HEK293 (cell line): ENCODE measurements around the gene P2RX2.

ENCODE experiments used
- SP2 ChIP-seq: fragments of 450-650 bp; formaldehyde crosslinking; IDR thresholded peaks from 2 replicates; pipeline ENCODE4 v1.5.1; 2016; ENCODE audit warnings: missing biosample characterization, missing genetic modification characterization
- ZNF501 ChIP-seq: fragments of 450-650 bp; formaldehyde crosslinking; IDR thresholded peaks from 2 replicates; pipeline ENCODE4 v1.5.1; 2016; ENCODE audit warnings: missing biosample characterization, missing genetic modification characterization
- ZNF654 ChIP-seq: fragments of 450-650 bp; formaldehyde crosslinking; IDR thresholded peaks from 2 replicates; pipeline ENCODE4 v1.5.1; 2016; ENCODE audit warnings: low read depth, missing biosample characterization, missing genetic modification characterization
- TF ChIP-seq, protein P1 (sequence below): fragments of 450-650 bp; formaldehyde crosslinking; IDR thresholded peaks from 2 replicates; pipeline ENCODE4 v1.5.1; 2016; ENCODE audit warnings: missing biosample characterization, missing genetic modification characterization
- TF ChIP-seq, protein P2 (sequence below): fragments of 450-650 bp; formaldehyde crosslinking; IDR thresholded peaks from 2 replicates; pipeline ENCODE4 v1.5.1; 2016; ENCODE audit warnings: missing biosample characterization, missing genetic modification characterization, low read depth
- TF ChIP-seq, protein P3 (sequence below): fragments of 450-650 bp; formaldehyde crosslinking; IDR thresholded peaks from 2 replicates; pipeline ENCODE4 v1.5.1; 2016; ENCODE audit warnings: missing biosample characterization, missing genetic modification characterization
- TF ChIP-seq, protein P4 (sequence below): fragments of 450-650 bp; formaldehyde crosslinking; IDR thresholded peaks from 2 replicates; pipeline ENCODE4 v1.5.1; 2016; ENCODE audit warnings: missing biosample characterization, missing genetic modification characterization

DNA sequence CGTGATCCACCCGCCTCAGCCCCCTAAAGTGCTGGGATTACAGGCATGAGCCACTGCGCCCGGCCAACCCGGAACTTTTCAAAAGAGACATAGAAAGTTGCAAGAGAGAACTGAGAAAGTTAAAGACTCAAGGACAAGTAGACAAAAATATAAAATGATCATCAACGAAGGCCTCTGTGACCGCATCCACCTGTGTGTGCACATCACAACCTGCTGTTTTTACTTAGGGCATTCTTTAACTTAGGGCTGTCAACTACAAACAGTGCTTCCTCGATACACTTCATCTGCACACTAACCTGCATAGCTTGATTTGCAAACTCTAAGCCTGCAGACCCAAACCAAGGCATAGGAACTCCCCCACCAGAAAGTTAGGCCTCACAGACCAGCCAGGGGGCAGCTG, 14.8 kb downstream of the P2RX2 start:
- TF ChIP-seq, protein P1, sequence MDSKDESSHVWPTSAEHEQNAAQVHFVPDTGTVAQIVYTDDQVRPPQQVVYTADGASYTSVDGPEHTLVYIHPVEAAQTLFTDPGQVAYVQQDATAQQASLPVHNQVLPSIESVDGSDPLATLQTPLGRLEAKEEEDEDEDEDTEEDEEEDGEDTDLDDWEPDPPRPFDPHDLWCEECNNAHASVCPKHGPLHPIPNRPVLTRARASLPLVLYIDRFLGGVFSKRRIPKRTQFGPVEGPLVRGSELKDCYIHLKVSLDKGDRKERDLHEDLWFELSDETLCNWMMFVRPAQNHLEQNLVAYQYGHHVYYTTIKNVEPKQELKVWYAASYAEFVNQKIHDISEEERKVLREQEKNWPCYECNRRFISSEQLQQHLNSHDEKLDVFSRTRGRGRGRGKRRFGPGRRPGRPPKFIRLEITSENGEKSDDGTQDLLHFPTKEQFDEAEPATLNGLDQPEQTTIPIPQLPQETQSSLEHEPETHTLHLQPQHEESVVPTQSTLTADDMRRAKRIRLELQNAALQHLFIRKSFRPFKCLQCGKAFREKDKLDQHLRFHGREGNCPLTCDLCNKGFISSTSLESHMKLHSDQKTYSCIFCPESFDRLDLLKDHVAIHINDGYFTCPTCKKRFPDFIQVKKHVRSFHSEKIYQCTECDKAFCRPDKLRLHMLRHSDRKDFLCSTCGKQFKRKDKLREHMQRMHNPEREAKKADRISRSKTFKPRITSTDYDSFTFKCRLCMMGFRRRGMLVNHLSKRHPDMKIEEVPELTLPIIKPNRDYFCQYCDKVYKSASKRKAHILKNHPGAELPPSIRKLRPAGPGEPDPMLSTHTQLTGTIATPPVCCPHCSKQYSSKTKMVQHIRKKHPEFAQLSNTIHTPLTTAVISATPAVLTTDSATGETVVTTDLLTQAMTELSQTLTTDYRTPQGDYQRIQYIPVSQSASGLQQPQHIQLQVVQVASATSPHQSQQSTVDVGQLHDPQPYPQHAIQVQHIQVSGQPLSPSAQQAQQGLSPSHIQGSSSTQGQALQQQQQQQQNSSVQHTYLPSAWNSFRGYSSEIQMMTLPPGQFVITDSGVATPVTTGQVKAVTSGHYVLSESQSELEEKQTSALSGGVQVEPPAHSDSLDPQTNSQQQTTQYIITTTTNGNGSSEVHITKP (tag by site-specific recombination) = no peak
- TF ChIP-seq ZNF501 (tag by site-specific recombination) (no peak), ZNF654 (tag by site-specific recombination) (no peak), SP2 (tag by site-specific recombination) (no peak)
- TF ChIP-seq, protein P2, sequence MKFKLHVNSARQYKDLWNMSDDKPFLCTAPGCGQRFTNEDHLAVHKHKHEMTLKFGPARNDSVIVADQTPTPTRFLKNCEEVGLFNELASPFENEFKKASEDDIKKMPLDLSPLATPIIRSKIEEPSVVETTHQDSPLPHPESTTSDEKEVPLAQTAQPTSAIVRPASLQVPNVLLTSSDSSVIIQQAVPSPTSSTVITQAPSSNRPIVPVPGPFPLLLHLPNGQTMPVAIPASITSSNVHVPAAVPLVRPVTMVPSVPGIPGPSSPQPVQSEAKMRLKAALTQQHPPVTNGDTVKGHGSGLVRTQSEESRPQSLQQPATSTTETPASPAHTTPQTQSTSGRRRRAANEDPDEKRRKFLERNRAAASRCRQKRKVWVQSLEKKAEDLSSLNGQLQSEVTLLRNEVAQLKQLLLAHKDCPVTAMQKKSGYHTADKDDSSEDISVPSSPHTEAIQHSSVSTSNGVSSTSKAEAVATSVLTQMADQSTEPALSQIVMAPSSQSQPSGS (tag by site-specific recombination) = no peak
- TF ChIP-seq, protein P3, sequence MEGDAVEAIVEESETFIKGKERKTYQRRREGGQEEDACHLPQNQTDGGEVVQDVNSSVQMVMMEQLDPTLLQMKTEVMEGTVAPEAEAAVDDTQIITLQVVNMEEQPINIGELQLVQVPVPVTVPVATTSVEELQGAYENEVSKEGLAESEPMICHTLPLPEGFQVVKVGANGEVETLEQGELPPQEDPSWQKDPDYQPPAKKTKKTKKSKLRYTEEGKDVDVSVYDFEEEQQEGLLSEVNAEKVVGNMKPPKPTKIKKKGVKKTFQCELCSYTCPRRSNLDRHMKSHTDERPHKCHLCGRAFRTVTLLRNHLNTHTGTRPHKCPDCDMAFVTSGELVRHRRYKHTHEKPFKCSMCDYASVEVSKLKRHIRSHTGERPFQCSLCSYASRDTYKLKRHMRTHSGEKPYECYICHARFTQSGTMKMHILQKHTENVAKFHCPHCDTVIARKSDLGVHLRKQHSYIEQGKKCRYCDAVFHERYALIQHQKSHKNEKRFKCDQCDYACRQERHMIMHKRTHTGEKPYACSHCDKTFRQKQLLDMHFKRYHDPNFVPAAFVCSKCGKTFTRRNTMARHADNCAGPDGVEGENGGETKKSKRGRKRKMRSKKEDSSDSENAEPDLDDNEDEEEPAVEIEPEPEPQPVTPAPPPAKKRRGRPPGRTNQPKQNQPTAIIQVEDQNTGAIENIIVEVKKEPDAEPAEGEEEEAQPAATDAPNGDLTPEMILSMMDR (tag by site-specific recombination) = no peak
- TF ChIP-seq, protein P4, sequence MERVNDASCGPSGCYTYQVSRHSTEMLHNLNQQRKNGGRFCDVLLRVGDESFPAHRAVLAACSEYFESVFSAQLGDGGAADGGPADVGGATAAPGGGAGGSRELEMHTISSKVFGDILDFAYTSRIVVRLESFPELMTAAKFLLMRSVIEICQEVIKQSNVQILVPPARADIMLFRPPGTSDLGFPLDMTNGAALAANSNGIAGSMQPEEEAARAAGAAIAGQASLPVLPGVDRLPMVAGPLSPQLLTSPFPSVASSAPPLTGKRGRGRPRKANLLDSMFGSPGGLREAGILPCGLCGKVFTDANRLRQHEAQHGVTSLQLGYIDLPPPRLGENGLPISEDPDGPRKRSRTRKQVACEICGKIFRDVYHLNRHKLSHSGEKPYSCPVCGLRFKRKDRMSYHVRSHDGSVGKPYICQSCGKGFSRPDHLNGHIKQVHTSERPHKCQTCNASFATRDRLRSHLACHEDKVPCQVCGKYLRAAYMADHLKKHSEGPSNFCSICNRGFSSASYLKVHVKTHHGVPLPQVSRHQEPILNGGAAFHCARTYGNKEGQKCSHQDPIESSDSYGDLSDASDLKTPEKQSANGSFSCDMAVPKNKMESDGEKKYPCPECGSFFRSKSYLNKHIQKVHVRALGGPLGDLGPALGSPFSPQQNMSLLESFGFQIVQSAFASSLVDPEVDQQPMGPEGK (tag by site-specific recombination) = no peak
